ENCODE measurements around the gene SZT2. TPM values are rescaled to one million over a fixed set of nuclear protein-coding genes. Genes with fewer than 3 reads are reported as not detected.

The SZT2 gene
- total RNA-seq, 2 experiments from 2014 or later = 27.3 to 37.6 TPM

GRCh38 chr1:43418858-43419257, 29.2 kb downstream of the SZT2 start:
- ChIA-PET POLR2A (no interaction called here), CTCF (interaction anchor here (1.6 kb wide), 1 partner anchor 192 kb away, joined by 7 read pairs; no protein-coding TSS in a partner anchor)
- intact Hi-C loops (cut with micrococcal nuclease) = no loop called here
- H3K27me3 Mint-ChIP-seq = no peaks in the 10 kb centered on the region
- no peak overlapping the region for H3K27ac Mint-ChIP-seq
- H3K4me1 Mint-ChIP-seq (ENCODE audit: low read depth) = no peaks in the 10 kb centered on the region
- H3K9me3 Mint-ChIP-seq = no peaks in the 10 kb centered on the region
- peaks cover 21% of the 10 kb centered on the region for H3K36me3 Mint-ChIP-seq
- no peak for DNase-seq
- H3K4me3 Mint-ChIP-seq = no peak overlapping the region

GRCh38 chr1:43419627-43420425, 30.1 kb downstream of the SZT2 start:
- ChIA-PET POLR2A (no interaction called here), CTCF (no interaction called here)
- H3K4me3 Mint-ChIP-seq = no peak overlapping the region
- H3K9me3 Mint-ChIP-seq = no peaks in the 10 kb centered on the region
- H3K36me3 Mint-ChIP-seq = peaks cover 19% of the 10 kb centered on the region
- H3K27me3 Mint-ChIP-seq = no peaks in the 10 kb centered on the region
- no peak overlapping the region for H3K27ac Mint-ChIP-seq
- no peak for DNase-seq
- intact Hi-C loops (cut with micrococcal nuclease) = no loop called here
- no peaks in the 10 kb centered on the region for H3K4me1 Mint-ChIP-seq (ENCODE audit: low read depth)

GRCh38 chr1:43420874-43421273, 31.2 kb downstream of the SZT2 start:
- H3K4me3 Mint-ChIP-seq = no peak overlapping the region
- POLR2A ChIA-PET = no interaction called here
- H3K27me3 Mint-ChIP-seq = no peaks in the 10 kb centered on the region
- no peak for DNase-seq
- intact Hi-C loops (cut with micrococcal nuclease) = no loop called here
- CTCF ChIA-PET = no interaction called here
- no peaks in the 10 kb centered on the region for H3K9me3 Mint-ChIP-seq
- no peaks in the 10 kb centered on the region for H3K4me1 Mint-ChIP-seq (ENCODE audit: low read depth)
- H3K36me3 Mint-ChIP-seq = peaks cover 16% of the 10 kb centered on the region
- no peak overlapping the region for H3K27ac Mint-ChIP-seq

- CTCF ChIA-PET = no interaction called here
Measured at GRCh38 chr1:43421396-43421795, 31.7 kb downstream of the SZT2 start.

GRCh38 chr1:43421976-43422750, 32.5 kb downstream of the SZT2 start:
- H3K4me3 Mint-ChIP-seq = no peak overlapping the region
- peaks cover 22% of the 10 kb centered on the region for H3K36me3 Mint-ChIP-seq
- ChIA-PET CTCF (no interaction called here), POLR2A (no interaction called here)
- DNase-seq = no peak
- H3K27ac Mint-ChIP-seq = no peak overlapping the region
- no peaks in the 10 kb centered on the region for H3K9me3 Mint-ChIP-seq
- no peaks in the 10 kb centered on the region for H3K27me3 Mint-ChIP-seq
- H3K4me1 Mint-ChIP-seq (ENCODE audit: low read depth) = no peaks in the 10 kb centered on the region
- intact Hi-C loops (cut with micrococcal nuclease) = no loop called here

More at GRCh38 chr1:43421396-43421795, 31.7 kb downstream of the SZT2 start:
- Mint-ChIP-seq H3K9me3 (no peaks in the 10 kb centered on the region), H3K4me3 (no peak overlapping the region), H3K27ac (no peak overlapping the region), H3K27me3 (no peaks in the 10 kb centered on the region), H3K36me3 (peaks cover 18% of the 10 kb centered on the region), H3K4me1 (ENCODE audit: low read depth) (no peaks in the 10 kb centered on the region)
- no peak for DNase-seq
- POLR2A ChIA-PET = no interaction called here
- intact Hi-C loops (cut with micrococcal nuclease) = no loop called here

- Mint-ChIP-seq H3K4me3 (no peak overlapping the region), H3K9me3 (no peaks in the 10 kb centered on the region), H3K4me1 (ENCODE audit: low read depth) (no peaks in the 10 kb centered on the region), H3K27me3 (no peaks in the 10 kb centered on the region), H3K27ac (no peak overlapping the region), H3K36me3 (peaks cover 27% of the 10 kb centered on the region)
- ChIA-PET CTCF (no interaction called here), POLR2A (no interaction called here)
- DNase-seq = no peak
- intact Hi-C loops (cut with micrococcal nuclease) = no loop called here
Measured at GRCh38 chr1:43422995-43423671, 33.4 kb downstream of the SZT2 start.

GRCh38 chr1:43423672-43424550, 34.2 kb downstream of the SZT2 start:
- DNase-seq = peak; percentile 24
- POLR2A ChIA-PET = no interaction called here
- Mint-ChIP-seq H3K4me1 (ENCODE audit: low read depth) (no peaks in the 10 kb centered on the region), H3K27me3 (no peaks in the 10 kb centered on the region), H3K4me3 (no peak overlapping the region), H3K36me3 (peaks cover 28% of the 10 kb centered on the region), H3K27ac (no peak overlapping the region), H3K9me3 (no peaks in the 10 kb centered on the region)
- intact Hi-C loops (cut with micrococcal nuclease) = no loop called here
- CTCF ChIA-PET = no interaction called here

GRCh38 chr1:43425045-43425444, 35.3 kb downstream of the SZT2 start:
- Mint-ChIP-seq H3K9me3 (no peaks in the 10 kb centered on the region), H3K36me3 (peaks cover 27% of the 10 kb centered on the region), H3K4me1 (ENCODE audit: low read depth) (no peaks in the 10 kb centered on the region), H3K27ac (no peak overlapping the region), H3K4me3 (no peak overlapping the region), H3K27me3 (no peaks in the 10 kb centered on the region)
- ChIA-PET POLR2A (no interaction called here), CTCF (interaction anchor here (1.3 kb wide), 1 partner anchor 67 kb away, joined by 5 read pairs; the partner anchor contains the start of gene CDC20)
- no peak for DNase-seq
- intact Hi-C loops (cut with micrococcal nuclease) = no loop called here

- Mint-ChIP-seq H3K9me3 (no peaks in the 10 kb centered on the region), H3K27me3 (no peaks in the 10 kb centered on the region), H3K4me3 (no peak overlapping the region), H3K36me3 (peaks cover 33% of the 10 kb centered on the region), H3K27ac (no peak overlapping the region), H3K4me1 (ENCODE audit: low read depth) (no peaks in the 10 kb centered on the region)
- intact Hi-C loops (cut with micrococcal nuclease) = no loop called here
- DNase-seq = no peak
- ChIA-PET POLR2A (no interaction called here), CTCF (interaction anchor here (1.3 kb wide), 1 partner anchor 68 kb away, joined by 5 read pairs; the partner anchor contains the start of gene CDC20)
Measured at GRCh38 chr1:43426221-43426620, 36.5 kb downstream of the SZT2 start.

- Mint-ChIP-seq H3K36me3 (peaks cover 36% of the 10 kb centered on the region), H3K4me1 (ENCODE audit: low read depth) (no peaks in the 10 kb centered on the region), H3K4me3 (no peak overlapping the region), H3K9me3 (no peaks in the 10 kb centered on the region), H3K27me3 (no peaks in the 10 kb centered on the region), H3K27ac (no peak overlapping the region)
- intact Hi-C loops (cut with micrococcal nuclease) = no loop called here
- no peak for DNase-seq
- POLR2A ChIA-PET = no interaction called here
- CTCF ChIA-PET = interaction anchor here (1.5 kb wide), 1 partner anchor 13 kb away, joined by 4 read pairs; no protein-coding TSS in a partner anchor
Measured at GRCh38 chr1:43427524-43427923, 37.8 kb downstream of the SZT2 start.

GRCh38 chr1:43427941-43428340, 38.2 kb downstream of the SZT2 start:
- ChIA-PET POLR2A (no interaction called here), CTCF (interaction anchor here (1.5 kb wide), 1 partner anchor 13 kb away, joined by 4 read pairs; no protein-coding TSS in a partner anchor)
- Mint-ChIP-seq H3K9me3 (no peaks in the 10 kb centered on the region), H3K4me1 (ENCODE audit: low read depth) (no peaks in the 10 kb centered on the region), H3K4me3 (no peak overlapping the region), H3K27me3 (no peaks in the 10 kb centered on the region), H3K36me3 (peaks cover 38% of the 10 kb centered on the region), H3K27ac (no peak overlapping the region)
- DNase-seq = no peak
- intact Hi-C loops (cut with micrococcal nuclease) = no loop called here
